ENCODE measurements around the gene PTPRK. TPM values are rescaled to one million over a fixed set of nuclear protein-coding genes. Genes with fewer than 3 reads are reported as not detected.

PTPRK gene
- polyA plus RNA-seq, 1 donor (not counting 4 experiments of a cell fraction or from before 2014, with no cell fraction given) = 52.7 TPM

GRCh38 chr6:128235556-128235955 is 284.8 kb downstream of the PTPRK start:
- dilution Hi-C loops (cut with MboI; ENCODE audit: extremely low pct_ligation_motif_present, low sequenced_read_pairs) = no loop called here
- DNase-seq (ENCODE audit: low read depth, low spot score) (peak; percentile 9), FAIRE-seq (peak; percentile 51)
- no peak for TF ChIP-seq EZH2 (IDR thresholded peaks at IDR 0.05; ENCODE audit: low read length)
- no peak for TF ChIP-seq CTCF (optimal IDR thresholded peaks at IDR 0.05 in 1 of 3, IDR thresholded peaks at IDR 0.05 in 1 of 3, conservative IDR thresholded peaks at IDR 0.05 in 1 of 3; ENCODE audit: extremely low read depth in 1 of 3, insufficient read depth in 2 of 3, low read length in 3 of 3)
- Histone ChIP-seq H3K79me2 (ENCODE audit: control insufficient read depth, insufficient read depth, low read length) (peaks cover 3% of the 10 kb centered on the region), H4K20me1 (ENCODE audit: control insufficient read depth, extremely low read depth, insufficient read depth, low read length) (no peaks in the 10 kb centered on the region), H3K36me3 (ENCODE audit: control insufficient read depth in 2 of 2, extremely low read depth in 1 of 2, insufficient read depth in 2 of 2, low read length in 2 of 2) (peaks cover 0 to 8% of the 10 kb centered on the region in 2 experiments), H3K4me2 (ENCODE audit: control insufficient read depth, extremely low read depth, insufficient read depth, low read depth, low read length) (no peak overlapping the region), H2AFZ (ENCODE audit: control insufficient read depth, low read length) (no peak overlapping the region), H3K9me1 (ENCODE audit: control insufficient read depth, extremely low read depth, insufficient read depth, low read length) (no peaks in the 10 kb centered on the region), H3K9me3 (ENCODE audit: control insufficient read depth, low read depth, low read length) (no peaks in the 10 kb centered on the region), H3K9ac (ENCODE audit: control insufficient read depth, extremely low read depth, insufficient read depth, low read length) (no peak overlapping the region), H3K27me3 (ENCODE audit: control insufficient read depth, extremely low read depth, insufficient read depth, low read length) (no peaks in the 10 kb centered on the region), H3K4me1 (ENCODE audit: control insufficient read depth, extremely low read depth, insufficient read depth, low read length) (peaks cover 4% of the 10 kb centered on the region), H3K27ac (ENCODE audit: control insufficient read depth, insufficient read depth, low read length) (peak overlapping the region; percentile 33), H3K4me3 (ENCODE audit: control insufficient read depth in 2 of 3, extremely low read depth in 1 of 3, insufficient read depth in 2 of 3, low read depth in 1 of 3, low read length in 3 of 3) (no peak overlapping the region)

- peaks cover 0 to 4% of the 10 kb centered on the region in 2 experiments for H3K36me3 ChIP-seq (ENCODE audit: control insufficient read depth in 2 of 2, extremely low read depth in 1 of 2, insufficient read depth in 2 of 2, low read length in 2 of 2)
- H3K4me1 ChIP-seq (ENCODE audit: control insufficient read depth, extremely low read depth, insufficient read depth, low read length) = peaks cover 4% of the 10 kb centered on the region
- H3K79me2 ChIP-seq (ENCODE audit: control insufficient read depth, insufficient read depth, low read length) = peaks cover 3% of the 10 kb centered on the region
- no peak overlapping the region for H2AFZ ChIP-seq (ENCODE audit: control insufficient read depth, low read length)
- no peaks in the 10 kb centered on the region for H3K9me3 ChIP-seq (ENCODE audit: control insufficient read depth, low read depth, low read length)
- H3K27ac ChIP-seq (ENCODE audit: control insufficient read depth, insufficient read depth, low read length) = no peak overlapping the region
- no peaks in the 10 kb centered on the region for H3K27me3 ChIP-seq (ENCODE audit: control insufficient read depth, extremely low read depth, insufficient read depth, low read length)
- no peak for TF ChIP-seq CTCF (optimal IDR thresholded peaks at IDR 0.05 in 1 of 3, IDR thresholded peaks at IDR 0.05 in 1 of 3, conservative IDR thresholded peaks at IDR 0.05 in 1 of 3; ENCODE audit: extremely low read depth in 1 of 3, insufficient read depth in 2 of 3, low read length in 3 of 3)
- no peak for TF ChIP-seq EZH2 (IDR thresholded peaks at IDR 0.05; ENCODE audit: low read length)
- DNase-seq (ENCODE audit: low read depth, low spot score) (no peak), FAIRE-seq (no peak)
- dilution Hi-C loops (cut with MboI; ENCODE audit: extremely low pct_ligation_motif_present, low sequenced_read_pairs) = no loop called here
- no peak overlapping the region for H3K9ac ChIP-seq (ENCODE audit: control insufficient read depth, extremely low read depth, insufficient read depth, low read length)
- H4K20me1 ChIP-seq (ENCODE audit: control insufficient read depth, extremely low read depth, insufficient read depth, low read length) = no peaks in the 10 kb centered on the region
- H3K9me1 ChIP-seq (ENCODE audit: control insufficient read depth, extremely low read depth, insufficient read depth, low read length) = no peaks in the 10 kb centered on the region
- no peak overlapping the region for H3K4me2 ChIP-seq (ENCODE audit: control insufficient read depth, extremely low read depth, insufficient read depth, low read depth, low read length)
- H3K4me3 ChIP-seq (ENCODE audit: control insufficient read depth in 2 of 3, extremely low read depth in 1 of 3, insufficient read depth in 2 of 3, low read depth in 1 of 3, low read length in 3 of 3) = no peak overlapping the region
Observed at GRCh38 chr6:128233531-128233930, 286.9 kb downstream of the PTPRK start.

Measured in keratinocyte (primary cell).